Parathyroid adenoma (tissue), 2 donors: ENCODE measurements around the gene TUBA4B.
A peak's percentile ranks its signal among the peaks of the same experiment; 100 is the strongest.

ENCODE experiments used
- H2AFZ ChIP-seq: fragments of 300-600 bp; sonication (generic); one replicate; pipeline ENCODE4 v1.7.0; 2017; ENCODE audit warnings: antibody characterized with exemption, mild to moderate bottlenecking
- H3K27ac ChIP-seq: fragments of 300-600 bp; sonication (generic); one replicate; pipeline ENCODE4 v1.7.0; 2017
- H3K27me3 ChIP-seq: fragments of 300-600 bp; sonication (generic); one replicate; pipeline ENCODE4 v1.7.0; 2017; ENCODE audit warnings: low read length; ENCODE audit not compliant: control insufficient read depth, insufficient read depth
- H3K36me3 ChIP-seq: fragments of 300-600 bp; sonication (generic); one replicate; pipeline ENCODE4 v1.7.0; 2017; ENCODE audit warnings: low read length; ENCODE audit not compliant: control insufficient read depth, insufficient read depth
- H3K4me1 ChIP-seq: fragments of 300-600 bp; sonication (generic); one replicate; pipeline ENCODE4 v1.7.0; 2017; ENCODE audit warnings: control low read depth
- H3K4me2 ChIP-seq: fragments of 300-600 bp; sonication (generic); one replicate; pipeline ENCODE4 v1.7.0; 2017; ENCODE audit warnings: low read length
- H3K4me3 ChIP-seq: fragments of 300-600 bp; sonication (generic); one replicate; pipeline ENCODE4 v1.7.0; 2017; ENCODE audit warnings: low read depth, low read length
- H3K79me2 ChIP-seq: fragments of 300-600 bp; sonication (generic); one replicate; pipeline ENCODE4 v1.7.0; 2017; ENCODE audit warnings: control low read depth
- H3K9ac ChIP-seq: fragments of 300-600 bp; sonication (generic); one replicate; pipeline ENCODE4 v1.7.0; 2017; ENCODE audit warnings: mild to moderate bottlenecking
- H3K9me3 ChIP-seq: fragments of 300-600 bp; sonication (generic); one replicate; pipeline ENCODE4 v1.7.0; 2017; ENCODE audit warnings: low read length; ENCODE audit not compliant: control insufficient read depth
- TF ChIP-seq, protein P1 (sequence below): fragments of 300-600 bp; sonication (generic); IDR thresholded peaks from one replicate; pipeline ENCODE4 v1.7.0; 2017; ENCODE audit warnings: antibody characterized with exemption, mild to moderate bottlenecking
- donor health status: primary hyperparathyroidism.

The TUBA4B gene

DNA sequence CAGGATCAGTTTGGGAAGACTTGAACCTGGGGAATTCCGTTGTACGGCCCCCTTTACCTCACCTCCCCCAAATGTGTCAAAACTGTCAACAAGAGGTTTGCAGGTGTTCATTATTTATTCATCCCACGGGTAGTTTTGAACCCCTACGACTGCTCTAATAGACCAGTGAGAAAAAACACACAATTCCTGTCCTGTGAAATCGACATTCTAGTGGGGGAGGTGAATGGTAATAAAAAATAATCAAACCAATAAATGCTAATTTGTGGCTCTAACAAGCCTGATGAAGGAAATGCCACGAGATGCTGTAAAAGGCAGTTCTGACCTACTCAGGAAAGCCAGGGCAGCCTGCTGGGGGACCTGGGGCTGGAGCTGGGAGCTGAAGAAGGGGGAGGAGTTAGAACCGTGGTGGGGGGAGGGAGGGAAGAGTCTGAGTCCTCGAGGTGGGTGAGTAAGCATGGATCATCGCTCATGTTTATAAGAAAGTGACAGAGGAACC, 25.7 kb downstream of the TUBA4B start:
- H3K4me3 ChIP-seq = peak overlapping the region; percentile 72
- H3K4me1 ChIP-seq = peaks cover 23% of the 10 kb centered on the region
- H3K9ac ChIP-seq = no peak overlapping the region
- H2AFZ ChIP-seq = peak overlapping the region; percentile 74
- no peaks in the 10 kb centered on the region for H3K9me3 ChIP-seq
- H3K4me2 ChIP-seq = peak overlapping the region; percentile 69
- H3K27me3 ChIP-seq = no peaks in the 10 kb centered on the region
- H3K27ac ChIP-seq = peak overlapping the region; percentile 82
- no peaks in the 10 kb centered on the region for H3K36me3 ChIP-seq
- TF ChIP-seq, protein P1, sequence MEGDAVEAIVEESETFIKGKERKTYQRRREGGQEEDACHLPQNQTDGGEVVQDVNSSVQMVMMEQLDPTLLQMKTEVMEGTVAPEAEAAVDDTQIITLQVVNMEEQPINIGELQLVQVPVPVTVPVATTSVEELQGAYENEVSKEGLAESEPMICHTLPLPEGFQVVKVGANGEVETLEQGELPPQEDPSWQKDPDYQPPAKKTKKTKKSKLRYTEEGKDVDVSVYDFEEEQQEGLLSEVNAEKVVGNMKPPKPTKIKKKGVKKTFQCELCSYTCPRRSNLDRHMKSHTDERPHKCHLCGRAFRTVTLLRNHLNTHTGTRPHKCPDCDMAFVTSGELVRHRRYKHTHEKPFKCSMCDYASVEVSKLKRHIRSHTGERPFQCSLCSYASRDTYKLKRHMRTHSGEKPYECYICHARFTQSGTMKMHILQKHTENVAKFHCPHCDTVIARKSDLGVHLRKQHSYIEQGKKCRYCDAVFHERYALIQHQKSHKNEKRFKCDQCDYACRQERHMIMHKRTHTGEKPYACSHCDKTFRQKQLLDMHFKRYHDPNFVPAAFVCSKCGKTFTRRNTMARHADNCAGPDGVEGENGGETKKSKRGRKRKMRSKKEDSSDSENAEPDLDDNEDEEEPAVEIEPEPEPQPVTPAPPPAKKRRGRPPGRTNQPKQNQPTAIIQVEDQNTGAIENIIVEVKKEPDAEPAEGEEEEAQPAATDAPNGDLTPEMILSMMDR = no peak
- H3K79me2 ChIP-seq = no peaks in the 10 kb centered on the region

DNA sequence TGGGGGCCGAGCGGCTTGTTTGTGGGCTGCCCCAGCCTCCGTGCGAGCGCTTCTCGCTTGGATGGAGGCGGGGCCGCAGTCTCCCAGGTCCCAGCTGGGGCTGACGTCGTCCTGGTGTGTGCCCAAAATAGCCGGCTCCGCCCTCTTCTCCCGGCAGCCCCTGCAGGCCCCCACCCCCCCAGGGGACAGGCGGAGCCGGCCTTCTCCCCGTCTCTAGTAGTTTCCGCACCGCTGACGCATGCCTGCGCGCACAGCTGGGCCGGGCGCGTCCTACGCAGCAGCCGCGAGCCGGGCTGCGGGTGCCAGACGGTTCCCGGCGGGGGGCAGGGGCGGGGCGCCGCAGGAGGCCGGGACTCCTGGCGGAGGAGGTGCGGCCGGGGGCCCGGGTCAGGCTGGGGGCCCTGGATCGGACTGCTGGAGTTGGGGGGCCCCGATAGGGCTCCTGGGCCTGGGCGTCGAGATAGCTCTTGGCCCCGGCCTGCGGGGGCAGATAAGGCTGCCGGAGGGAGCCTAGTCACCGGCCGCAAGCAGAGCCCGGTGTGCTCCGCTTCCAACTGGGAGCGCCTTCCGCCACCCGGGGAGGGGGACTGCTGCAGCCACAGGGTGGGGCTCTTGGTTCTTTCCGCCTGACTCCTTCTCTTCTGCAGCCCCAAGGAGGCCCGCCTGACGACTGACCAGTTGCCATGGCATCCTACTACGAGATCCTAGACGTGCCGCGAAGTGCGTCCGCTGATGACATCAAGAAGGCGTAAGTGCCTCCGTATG, 26.3 kb downstream of the TUBA4B start, which contains the start of gene DNAJB2:
Gene DNAJB2, plus strand, starts transcription at position 216 of the 765 bp plus-strand sequence. Its CDS starts 468 bp downstream, at position 684.
- TF ChIP-seq, protein P1 = no peak
- Histone ChIP-seq H2AFZ (peak within 1 kb of the TSS; percentile 74), H3K4me1 (peaks cover 20% of the 10 kb centered on the region), H3K27ac (peak within 1 kb of the TSS; percentile 82), H3K27me3 (no peaks in the 10 kb centered on the region), H3K9me3 (no peaks in the 10 kb centered on the region), H3K79me2 (no peaks in the 10 kb centered on the region), H3K36me3 (no peaks in the 10 kb centered on the region), H3K4me2 (peak within 1 kb of the TSS; percentile 69), H3K4me3 (peak within 1 kb of the TSS; percentile 72), H3K9ac (peak within 1 kb of the TSS; percentile 68)

DNA sequence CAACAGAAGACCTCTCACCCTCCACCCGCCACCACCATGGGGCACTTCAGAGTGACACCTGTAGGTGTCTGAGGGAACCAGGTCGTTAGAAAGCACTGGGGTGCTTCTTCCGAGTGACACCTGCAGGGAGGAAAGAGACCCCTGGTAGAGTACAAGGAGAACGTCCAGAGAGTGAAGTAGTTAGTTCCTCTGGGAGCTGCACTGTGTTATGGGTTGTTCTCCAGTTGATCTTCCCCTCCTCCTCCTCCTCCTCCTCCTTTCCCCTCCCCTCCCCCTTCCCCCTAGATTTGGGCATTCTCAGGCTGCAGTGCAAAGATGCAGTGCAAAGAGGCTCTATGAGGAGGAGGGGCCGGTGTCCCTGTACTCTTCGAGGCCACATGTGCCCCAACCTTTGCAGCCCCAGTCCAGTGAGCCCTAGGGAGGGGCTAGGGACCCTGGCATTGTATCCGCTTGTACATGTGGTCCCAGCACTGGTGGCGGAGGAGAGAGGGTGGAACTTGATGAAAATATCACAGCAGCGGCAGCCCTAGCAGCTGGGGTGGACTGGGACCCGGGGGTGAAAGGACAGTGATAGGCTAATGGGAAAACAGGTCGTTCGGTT, 27.0 kb downstream of the TUBA4B start:
- Histone ChIP-seq H3K27ac (peak overlapping the region; percentile 82), H3K4me3 (peak overlapping the region; percentile 72), H3K79me2 (no peaks in the 10 kb centered on the region), H2AFZ (peak overlapping the region; percentile 74), H3K4me2 (peak overlapping the region; percentile 69), H3K9me3 (no peaks in the 10 kb centered on the region), H3K36me3 (no peaks in the 10 kb centered on the region), H3K27me3 (no peaks in the 10 kb centered on the region), H3K9ac (peak overlapping the region; percentile 68), H3K4me1 (peaks cover 16% of the 10 kb centered on the region)
- TF ChIP-seq, protein P1 = no peak

DNA sequence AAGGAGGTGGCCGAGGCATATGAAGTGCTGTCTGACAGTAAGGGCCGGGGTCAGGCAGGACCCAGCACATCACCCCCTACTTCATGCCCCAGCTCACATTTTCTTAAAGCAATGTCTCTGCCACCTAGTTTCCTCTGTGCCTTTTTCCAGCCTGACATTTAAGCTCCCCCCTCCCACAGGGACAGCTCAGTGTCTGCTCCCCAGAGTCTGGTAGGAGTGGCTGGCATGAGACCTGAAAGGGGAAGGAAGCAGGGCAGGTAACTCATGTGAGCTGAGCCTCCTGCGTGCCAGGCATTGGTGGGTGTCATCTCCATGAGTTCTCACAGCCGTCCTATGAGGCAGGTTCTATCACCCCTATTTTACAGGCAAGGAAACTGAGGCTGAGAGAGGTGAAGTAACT, 27.6 kb downstream of the TUBA4B start:
- no peak overlapping the region for H3K27ac ChIP-seq
- TF ChIP-seq, protein P1 = no peak
- H3K4me3 ChIP-seq = no peak overlapping the region
- no peak overlapping the region for H3K4me2 ChIP-seq
- no peaks in the 10 kb centered on the region for H3K27me3 ChIP-seq
- H3K4me1 ChIP-seq = peaks cover 16% of the 10 kb centered on the region
- no peak overlapping the region for H2AFZ ChIP-seq
- H3K9me3 ChIP-seq = no peaks in the 10 kb centered on the region
- H3K79me2 ChIP-seq = no peaks in the 10 kb centered on the region
- no peaks in the 10 kb centered on the region for H3K36me3 ChIP-seq
- no peak overlapping the region for H3K9ac ChIP-seq
